Choroid plexus epithelial cell (primary cell): ENCODE results near the gene HPS3.
"Not testable (repeated sequence)": the region's sequence is repeated elsewhere in the genome, so short reads cannot be mapped to it uniquely, and the experiment has no call there.

Experiments used
- DNase-seq: peaks from one replicate; pipeline ENCODE4 v3.0.0-alpha.2; 2010; ENCODE audit warnings: low read depth
- H3K4me3 ChIP-seq: 2 replicates; pipeline ENCODE4 v1.5.1; 2011; ENCODE audit warnings: low read depth, mild to moderate bottlenecking, control low read depth, low read length, moderate library complexity
- CTCF ChIP-seq: conservative IDR thresholded peaks from 2 replicates; pipeline ENCODE4 v1.5.1; 2011; ENCODE audit warnings: low read depth, mild to moderate bottlenecking, control low read depth, inconsistent platforms, low read length, moderate library complexity

The HPS3 gene

DNA sequence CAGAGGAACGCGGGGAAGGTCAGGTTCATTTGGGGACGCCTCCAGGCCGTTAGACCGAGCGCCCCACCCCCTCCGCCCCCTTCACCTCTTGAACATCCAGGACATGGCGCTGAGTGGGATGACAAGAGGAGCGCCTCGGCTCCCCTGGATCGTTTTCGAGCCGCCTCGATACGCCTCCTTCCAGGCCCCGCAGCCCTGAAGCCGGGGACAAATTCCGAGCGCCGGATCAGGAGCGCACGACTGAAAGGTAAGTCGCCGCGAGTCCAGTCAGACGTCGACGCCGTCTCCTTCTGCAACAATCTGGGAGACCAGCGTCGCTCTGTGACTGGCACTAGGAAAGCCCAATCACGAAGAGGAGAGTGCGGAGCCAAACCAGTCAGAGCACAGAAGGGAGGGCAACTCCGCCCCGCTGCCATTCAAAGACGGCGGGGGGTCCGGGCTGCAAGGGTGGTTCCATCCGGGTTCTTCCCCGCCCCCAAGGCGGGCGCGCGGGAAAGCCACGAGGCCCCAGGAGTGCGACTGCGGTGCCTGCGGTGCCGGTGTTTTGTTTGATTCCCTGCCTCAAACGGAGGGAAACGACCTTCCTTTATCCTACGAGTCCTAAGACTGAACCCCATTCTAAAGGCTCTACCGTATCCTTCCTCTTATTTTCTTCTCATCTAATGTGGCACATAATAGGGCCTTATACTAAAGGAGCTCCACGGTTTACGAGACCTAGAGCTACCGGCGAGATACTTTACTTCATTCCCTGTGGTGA lies 43.0 kb upstream of the HPS3 start, which contains the start of gene HLTF:
TSS of gene HLTF (minus strand) at position 302 of the 757 bp plus-strand sequence. CDS start at position 105, 197 bp downstream.
- DNase-seq: peak; percentile 99
- TF ChIP-seq CTCF: no peak
- H3K4me3 ChIP-seq: peak within 1 kb of the TSS; percentile 91

- H3K4me3 ChIP-seq: no peak overlapping the region
- TF ChIP-seq CTCF: no peak
- no peak for DNase-seq
Measured at GRCh38 chr3:149087208-149087607, 42.2 kb upstream of the HPS3 start.

DNA sequence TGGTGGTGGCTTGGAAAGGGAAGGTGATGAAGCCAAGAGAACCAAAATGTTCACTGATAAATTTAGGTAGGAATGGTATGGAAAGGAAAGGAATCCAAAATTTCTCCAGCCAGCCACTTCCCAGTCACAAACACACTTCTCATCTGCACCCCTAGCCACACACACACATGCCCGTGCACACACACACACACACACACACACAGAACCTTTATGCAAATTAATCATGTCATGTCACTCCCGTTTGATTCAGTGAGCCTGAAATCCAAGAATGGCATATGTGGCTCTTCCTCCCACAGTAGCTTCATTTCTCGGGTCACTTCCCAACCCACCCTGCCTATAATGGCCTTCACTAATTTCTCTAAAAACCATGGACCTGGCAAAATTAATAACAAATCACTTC lies 40.0 kb upstream of the HPS3 start:
- no peak overlapping the region for H3K4me3 ChIP-seq
- no peak for DNase-seq
- TF ChIP-seq CTCF: no peak

DNA sequence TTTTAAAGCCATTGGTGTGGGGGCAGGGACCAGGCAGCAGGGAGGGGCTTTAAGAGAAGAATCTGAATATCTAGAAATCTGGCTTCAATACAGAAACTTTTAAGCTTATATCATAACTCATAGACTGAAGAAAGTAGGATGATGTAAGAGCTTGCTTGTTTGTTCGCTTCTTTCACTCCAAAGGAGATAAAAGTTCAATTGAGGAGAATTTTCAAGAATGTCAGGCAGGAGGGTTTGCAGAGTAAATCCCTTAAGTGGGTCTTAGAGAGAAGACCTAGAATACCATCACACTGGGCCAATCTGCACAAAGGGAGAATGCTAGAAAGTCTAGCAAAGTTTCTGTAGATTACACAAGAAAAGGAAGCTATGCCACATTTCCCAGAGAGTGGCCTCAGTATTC lies 39.0 kb upstream of the HPS3 start:
- no peak for DNase-seq
- no peak for TF ChIP-seq CTCF
- H3K4me3 ChIP-seq: no peak overlapping the region

GRCh38 chr3:149090907-149091306 lies 38.5 kb upstream of the HPS3 start:
- no peak for TF ChIP-seq CTCF
- DNase-seq: no peak
- H3K4me3 ChIP-seq: no peak overlapping the region

DNA sequence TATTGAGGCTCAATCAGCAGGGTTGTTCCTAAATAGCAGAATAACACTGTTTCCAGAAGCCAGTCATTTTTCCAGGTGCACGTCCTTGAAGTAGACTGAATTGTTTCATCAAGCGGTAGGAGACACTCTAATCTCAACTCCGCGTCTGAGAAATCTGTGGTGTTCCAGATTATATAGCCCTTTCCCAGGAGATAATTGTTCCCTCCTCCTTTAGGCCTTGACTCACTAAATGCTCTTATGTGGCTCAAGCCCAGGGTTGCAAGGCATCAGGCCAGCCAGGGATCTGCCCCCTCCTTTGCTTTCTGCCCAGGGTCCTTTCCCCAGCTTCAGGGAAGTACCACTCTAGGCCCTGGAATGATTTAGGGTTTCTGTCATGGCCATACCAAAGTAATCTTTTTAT lies 37.5 kb upstream of the HPS3 start:
- TF ChIP-seq CTCF: no peak
- DNase-seq: no peak
- no peak overlapping the region for H3K4me3 ChIP-seq

DNA sequence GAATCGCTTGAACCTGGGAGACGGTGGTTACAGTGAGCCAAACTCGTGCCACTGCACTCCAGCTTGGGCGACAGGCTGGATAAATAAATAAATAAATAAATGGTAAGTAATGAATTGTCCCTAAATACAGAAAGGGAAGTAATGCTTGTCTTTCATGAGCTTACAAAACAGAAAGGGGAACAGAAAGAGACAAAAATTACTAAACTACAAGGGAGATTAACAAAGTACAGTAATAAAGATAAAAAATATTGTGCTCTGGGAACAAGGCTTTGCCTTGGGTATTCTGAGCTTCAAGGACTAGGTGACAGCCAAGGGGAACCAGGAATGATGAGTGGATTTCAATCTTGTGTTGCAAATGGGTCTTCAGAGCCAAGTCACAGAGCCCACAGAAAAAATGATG lies 34.0 kb upstream of the HPS3 start:
- DNase-seq: no peak
- H3K4me3 ChIP-seq: no peak overlapping the region
- TF ChIP-seq CTCF: no peak

DNA sequence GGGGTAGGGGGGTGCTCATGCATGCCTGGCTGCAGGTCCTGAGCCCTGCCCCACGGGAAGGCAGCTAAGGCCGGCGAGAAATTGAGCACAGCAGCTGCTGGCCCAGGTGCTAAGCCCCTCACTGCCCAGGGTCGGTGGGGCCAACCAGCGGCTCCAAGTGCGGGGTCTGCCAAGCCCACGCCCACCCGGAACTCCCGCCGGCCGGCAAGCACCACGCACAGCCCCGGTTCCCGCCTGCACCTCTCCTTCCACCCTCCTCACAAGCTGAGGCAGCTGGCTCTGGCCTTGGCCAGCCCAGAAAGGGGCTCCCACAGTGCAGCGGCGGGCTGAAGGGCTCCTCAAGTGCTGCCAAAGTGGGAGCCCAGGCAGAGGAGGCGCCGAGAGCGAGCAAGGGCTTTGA lies 31.5 kb upstream of the HPS3 start:
- not testable (repeated sequence) for DNase-seq, H3K4me3 ChIP-seq
